Mesendoderm (in vitro differentiated cells): Measurements from ENCODE around the gene SLC43A1.
A peak's percentile ranks its signal among the peaks of the same experiment; 100 is the strongest.

Source experiments
- DNase-seq: peaks from one replicate; pipeline ENCODE4 v3.0.0; 2013
- H2AK5ac ChIP-seq: 2 replicates; pipeline ENCODE4 v1.6.1; 2013; ENCODE audit warnings: low read length, inconsistent platforms
- H2BK120ac ChIP-seq: 2 replicates; pipeline ENCODE4 v1.6.1; 2013; ENCODE audit warnings: low read depth, mild to moderate bottlenecking, low read length, moderate library complexity, mixed read lengths
- H2BK15ac ChIP-seq: replicated peaks from 2 replicates; pipeline ENCODE4 v1.6.1; 2013; ENCODE audit warnings: low read depth, mild to moderate bottlenecking, moderate library complexity
- H2BK5ac ChIP-seq: 2 replicates; pipeline ENCODE4 v1.6.1; 2013; ENCODE audit warnings: low read length, inconsistent platforms
- H3K18ac ChIP-seq: 2 replicates; pipeline ENCODE4 v1.6.1; 2013; ENCODE audit warnings: mild to moderate bottlenecking, low read length, mixed read lengths
- H3K23ac ChIP-seq: one replicate; pipeline ENCODE4 v1.6.1; 2013; ENCODE audit warnings: low read length
- H3K27ac ChIP-seq: 2 replicates; pipeline ENCODE4 v1.5.1; 2013; ENCODE audit warnings: low read depth, mild to moderate bottlenecking, inconsistent platforms, low read length, moderate library complexity
- H3K27me3 ChIP-seq: 2 replicates; pipeline ENCODE4 v1.6.1; 2013; ENCODE audit warnings: low read length, control low read depth, mild to moderate bottlenecking, inconsistent platforms; ENCODE audit not compliant: insufficient read depth, poor library complexity
- H3K36me3 ChIP-seq: 2 replicates; pipeline ENCODE4 v1.6.1; 2013; ENCODE audit warnings: low read length, inconsistent platforms; ENCODE audit not compliant: control insufficient read depth, insufficient read depth
- H3K4ac ChIP-seq: one replicate; pipeline ENCODE4 v1.6.1; 2013; ENCODE audit warnings: low read depth, mild to moderate bottlenecking, low read length, moderate library complexity
- H3K4me1 ChIP-seq: 2 replicates; pipeline ENCODE4 v1.6.1; 2013; ENCODE audit warnings: low read depth, low read length, inconsistent platforms; ENCODE audit not compliant: control insufficient read depth
- H3K4me2 ChIP-seq: 2 replicates; pipeline ENCODE4 v1.6.1; 2013; ENCODE audit warnings: low read length
- H3K4me3 ChIP-seq: 2 replicates; pipeline ENCODE4 v1.5.1; 2013; ENCODE audit warnings: mild to moderate bottlenecking, low read length
- H3K56ac ChIP-seq: one replicate; pipeline ENCODE4 v1.6.1; 2013; ENCODE audit warnings: low read length
- H3K79me1 ChIP-seq: 2 replicates; pipeline ENCODE4 v1.6.1; 2013; ENCODE audit warnings: low read length, inconsistent platforms
- H3K79me2 ChIP-seq: 2 replicates; pipeline ENCODE4 v1.6.1; 2013; ENCODE audit warnings: mild to moderate bottlenecking, low read length; ENCODE audit not compliant: control insufficient read depth, insufficient read depth
- H3K9ac ChIP-seq: 2 replicates; pipeline ENCODE4 v1.6.1; 2013; ENCODE audit warnings: low read length, inconsistent platforms
- H4K5ac ChIP-seq: one replicate; pipeline ENCODE4 v1.6.1; 2013; ENCODE audit warnings: low read length
- H4K8ac ChIP-seq: one replicate; pipeline ENCODE4 v1.6.1; 2013; ENCODE audit warnings: low read depth, mild to moderate bottlenecking, control low read depth, low read length, moderate library complexity
- WGBS: extraction: QIAGEN DNeasy Blood & Tissue Kit; methylation state at CpG from one replicate; pipeline ENCODE4 v1.1.7; 2013; ENCODE audit warnings: low lambda C conversion rate, missing lambda C conversion rate; ENCODE audit not compliant: insufficient coverage; ENCODE audit errors: extremely low coverage; 5-methylcytosine and 5-hydroxymethylcytosine counted together

Gene SLC43A1

GRCh38 chr11:57523419-57523818, 7.9 kb upstream of the SLC43A1 start:
- no peak overlapping the region for H3K18ac ChIP-seq
- peaks cover 2% of the 10 kb centered on the region for H3K36me3 ChIP-seq
- no peaks in the 10 kb centered on the region for H3K27me3 ChIP-seq
- peaks cover 4% of the 10 kb centered on the region for H3K79me1 ChIP-seq
- H3K79me2 ChIP-seq, result no peaks in the 10 kb centered on the region
- H3K27ac ChIP-seq, result no peak overlapping the region
- no peak overlapping the region for H4K8ac ChIP-seq
- H3K4me3 ChIP-seq, result no peak overlapping the region
- H3K4me1 ChIP-seq, result peaks cover 3% of the 10 kb centered on the region
- H2BK15ac ChIP-seq, result no peak overlapping the region
- H2AK5ac ChIP-seq, result no peak overlapping the region
- H4K5ac ChIP-seq, result no peak overlapping the region
- H3K23ac ChIP-seq, result no peak overlapping the region
- H3K9ac ChIP-seq, result no peak overlapping the region
- no peak overlapping the region for H3K4me2 ChIP-seq
- H2BK120ac ChIP-seq, result no peak overlapping the region
- no peak overlapping the region for H3K4ac ChIP-seq
- H3K56ac ChIP-seq, result no peak overlapping the region
- no peak for DNase-seq
- WGBS, result no CpG with 5 or more reads among the region's 4 CpGs
- no peak overlapping the region for H2BK5ac ChIP-seq

GRCh38 chr11:57521116-57521515, 5.6 kb upstream of the SLC43A1 start:
- H3K79me1 ChIP-seq, result no peaks in the 10 kb centered on the region

GRCh38 chr11:57516061-57516443, 550 bp upstream of the SLC43A1 start:
- no peak overlapping the region for H3K27ac ChIP-seq
- no peak overlapping the region for H2BK5ac ChIP-seq
- no peak overlapping the region for H2BK15ac ChIP-seq
- H3K79me1 ChIP-seq, result peaks cover 2% of the 10 kb centered on the region
- H3K9ac ChIP-seq, result peak overlapping the region; percentile 76
- no CpG with 5 or more reads among the region's 5 CpGs for WGBS
- no peak overlapping the region for H3K18ac ChIP-seq
- H2AK5ac ChIP-seq, result no peak overlapping the region
- no peak overlapping the region for H2BK120ac ChIP-seq
- H3K27me3 ChIP-seq, result no peaks in the 10 kb centered on the region
- H3K36me3 ChIP-seq, result no peaks in the 10 kb centered on the region
- H4K5ac ChIP-seq, result no peak overlapping the region
- H3K4me1 ChIP-seq, result no peaks in the 10 kb centered on the region
- H3K56ac ChIP-seq, result peak overlapping the region; percentile 94
- H4K8ac ChIP-seq, result no peak overlapping the region
- H3K4me2 ChIP-seq, result peak overlapping the region; percentile 94
- no peak overlapping the region for H3K23ac ChIP-seq
- peak overlapping the region; percentile 76 for H3K4me3 ChIP-seq
- no peak overlapping the region for H3K4ac ChIP-seq
- no peaks in the 10 kb centered on the region for H3K79me2 ChIP-seq
- no peak for DNase-seq

More at GRCh38 chr11:57521116-57521515, 5.6 kb upstream of the SLC43A1 start:
- Histone ChIP-seq H2BK120ac (no peak overlapping the region), H4K5ac (no peak overlapping the region), H3K9ac (no peak overlapping the region), H2BK15ac (no peak overlapping the region), H2AK5ac (no peak overlapping the region), H3K27ac (no peak overlapping the region), H3K23ac (no peak overlapping the region), H3K27me3 (no peaks in the 10 kb centered on the region), H4K8ac (no peak overlapping the region), H3K4me2 (no peak overlapping the region), H3K36me3 (no peaks in the 10 kb centered on the region), H3K4ac (no peak overlapping the region), H3K4me1 (no peaks in the 10 kb centered on the region), H3K79me2 (no peaks in the 10 kb centered on the region), H3K4me3 (no peak overlapping the region), H3K56ac (no peak overlapping the region), H3K18ac (no peak overlapping the region), H2BK5ac (no peak overlapping the region)
- WGBS, result no CpG with 5 or more reads among the region's 2 CpGs
- no peak for DNase-seq

GRCh38 chr11:57514538-57515331, 767 bp downstream of the SLC43A1 start:
- H4K8ac ChIP-seq, result no peak overlapping the region
- H2AK5ac ChIP-seq, result no peak overlapping the region
- H3K79me2 ChIP-seq, result no peaks in the 10 kb centered on the region
- H3K36me3 ChIP-seq, result no peaks in the 10 kb centered on the region
- peak overlapping the region; percentile 76 for H3K9ac ChIP-seq
- H2BK120ac ChIP-seq, result no peak overlapping the region
- no peak overlapping the region for H3K23ac ChIP-seq
- H3K4ac ChIP-seq, result peak overlapping the region; percentile 22
- peaks cover 2% of the 10 kb centered on the region for H3K79me1 ChIP-seq
- H3K4me2 ChIP-seq, result peak overlapping the region; percentile 94
- H3K56ac ChIP-seq, result peak overlapping the region; percentile 94
- WGBS, result no CpG with 5 or more reads among the region's 57 CpGs
- no peaks in the 10 kb centered on the region for H3K27me3 ChIP-seq
- no peak overlapping the region for H2BK5ac ChIP-seq
- H4K5ac ChIP-seq, result no peak overlapping the region
- peak overlapping the region; percentile 77 for H3K18ac ChIP-seq
- peak overlapping the region; percentile 76 for H3K4me3 ChIP-seq
- no peak overlapping the region for H2BK15ac ChIP-seq
- DNase-seq, result peak; percentile 70
- H3K27ac ChIP-seq, result no peak overlapping the region
- no peaks in the 10 kb centered on the region for H3K4me1 ChIP-seq

- Histone ChIP-seq H3K27me3 (no peaks in the 10 kb centered on the region), H4K5ac (no peak overlapping the region), H3K23ac (no peak overlapping the region), H2BK5ac (no peak overlapping the region), H3K27ac (no peak overlapping the region), H3K9ac (peak overlapping the region; percentile 76), H3K56ac (peak overlapping the region; percentile 94), H4K8ac (no peak overlapping the region), H3K4me3 (peak overlapping the region; percentile 76), H2BK15ac (no peak overlapping the region), H3K36me3 (no peaks in the 10 kb centered on the region), H2AK5ac (no peak overlapping the region), H3K79me2 (no peaks in the 10 kb centered on the region), H3K79me1 (peaks cover 2% of the 10 kb centered on the region), H3K4me1 (no peaks in the 10 kb centered on the region), H2BK120ac (no peak overlapping the region), H3K4me2 (peak overlapping the region; percentile 94), H3K4ac (no peak overlapping the region), H3K18ac (peak overlapping the region; percentile 65)
- DNase-seq, result peak; percentile 64
- no CpG with 5 or more reads among the region's 35 CpGs for WGBS
Measured at GRCh38 chr11:57513911-57514537, 1.5 kb downstream of the SLC43A1 start.
